DMS53 treated with DMSO at 0.1 percent for 48 hours (cell line): ENCODE results near the gene LNP1.
"Not testable (repeated sequence)": the region's sequence is repeated elsewhere in the genome, so short reads cannot be mapped to it uniquely, and the experiment has no call there.

Experiments used
- DNase-seq: peaks from one replicate; lab custom pipeline; 2025; ENCODE audit not compliant: unreplicated experiment; lab: John Stamatoyannopoulos, UW

The LNP1 gene

GRCh38 chr3:100471444-100471843, 70.1 kb downstream of the LNP1 start:
- no peak for DNase-seq

- not testable (repeated sequence) for DNase-seq
These were observed 76.6 kb downstream of the LNP1 start for GRCh38 chr3:100477851-100478360.

GRCh38 chr3:100478521-100478920, 77.2 kb downstream of the LNP1 start:
- not testable (repeated sequence) for DNase-seq

- DNase-seq: no peak
These were observed 78.7 kb downstream of the LNP1 start for GRCh38 chr3:100480081-100480480.

GRCh38 chr3:100482176-100482575, 80.8 kb downstream of the LNP1 start:
- DNase-seq: no peak

GRCh38 chr3:100483529-100483928, 82.2 kb downstream of the LNP1 start:
- no peak for DNase-seq

- no peak for DNase-seq
These were observed 85.5 kb downstream of the LNP1 start for GRCh38 chr3:100486808-100487207.

GRCh38 chr3:100489118-100489517, 87.8 kb downstream of the LNP1 start:
- no peak for DNase-seq

- DNase-seq: peak; percentile 78
These were observed 91.0 kb downstream of the LNP1 start, which contains the start of gene TMEM45A for GRCh38 chr3:100492059-100493006. TMEM45A (plus strand) TSS chr3:100492619; CDS start chr3:100555212, 62,593 bp downstream.

GRCh38 chr3:100496711-100497261, 95.4 kb downstream of the LNP1 start:
- no peak for DNase-seq

- no peak for DNase-seq
These were observed 98.3 kb downstream of the LNP1 start for GRCh38 chr3:100499651-100500050.

GRCh38 chr3:100500320-100500880, 99.1 kb downstream of the LNP1 start:
- DNase-seq: no peak

- DNase-seq: no peak
These were observed 102.1 kb downstream of the LNP1 start for GRCh38 chr3:100503448-100503847.
